GM21619 (cell line): ENCODE data around the gene CCDC127.
"Not testable (repeated sequence)": the region's sequence is repeated elsewhere in the genome, so short reads cannot be mapped to it uniquely, and the experiment has no call there.

Experiments used
- ATAC-seq: cut with Tn5 transposase; IDR thresholded peaks from one replicate; pipeline ENCODE4 v1.9.1; 2021; ENCODE audit not compliant: unreplicated experiment

Gene CCDC127

DNA sequence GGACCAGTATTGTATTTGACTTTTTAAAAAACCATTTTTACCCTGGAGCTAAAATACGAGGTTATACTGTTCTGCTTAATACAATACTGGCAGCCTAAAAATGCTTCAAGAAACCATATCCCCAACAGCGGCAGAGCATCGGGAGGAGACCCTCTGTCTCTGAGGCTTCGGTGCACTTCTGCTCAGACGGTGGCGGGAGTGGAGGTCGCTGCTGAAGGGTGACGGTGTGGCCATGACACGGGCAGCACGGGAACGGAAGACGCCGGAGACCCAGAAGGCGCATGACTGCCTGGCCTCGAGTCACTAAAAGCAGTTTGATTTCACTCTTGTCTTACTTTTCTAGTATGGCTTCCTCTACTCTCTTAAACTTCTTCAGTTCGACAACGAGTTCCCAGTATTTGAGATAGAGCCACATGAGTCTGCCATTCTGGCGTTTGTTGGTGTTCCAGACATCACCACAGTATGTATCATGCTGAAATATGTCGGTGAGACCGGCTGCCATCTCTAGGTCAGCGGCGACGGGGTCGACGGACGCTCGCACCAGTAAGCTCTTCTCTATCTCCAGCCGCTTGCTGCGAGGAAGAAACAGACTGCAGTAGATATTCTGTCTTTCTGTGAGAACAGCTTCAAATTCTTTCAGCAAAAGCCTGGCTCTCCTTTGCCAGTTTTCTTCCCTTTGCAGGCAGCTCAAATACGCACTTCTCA is 12.8 kb downstream of the CCDC127 start:
- ATAC-seq = no peak

DNA sequence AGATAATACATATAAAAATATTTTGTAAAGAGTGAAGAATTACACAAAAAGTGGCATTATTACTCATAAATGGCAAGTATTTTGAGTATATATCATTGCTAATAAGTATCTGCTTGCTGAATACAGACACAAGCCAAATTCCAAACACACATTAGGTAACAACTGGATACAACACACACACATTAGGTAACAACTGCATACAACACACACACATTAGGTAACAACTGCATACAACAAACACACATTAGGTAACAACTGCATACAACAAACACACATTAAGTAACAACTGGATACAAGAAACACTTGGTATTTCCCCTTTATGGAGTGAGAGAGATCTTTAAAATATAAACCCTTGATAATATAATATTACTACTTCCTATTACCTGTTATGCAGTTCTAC is 13.5 kb downstream of the CCDC127 start:
- ATAC-seq = no peak

DNA sequence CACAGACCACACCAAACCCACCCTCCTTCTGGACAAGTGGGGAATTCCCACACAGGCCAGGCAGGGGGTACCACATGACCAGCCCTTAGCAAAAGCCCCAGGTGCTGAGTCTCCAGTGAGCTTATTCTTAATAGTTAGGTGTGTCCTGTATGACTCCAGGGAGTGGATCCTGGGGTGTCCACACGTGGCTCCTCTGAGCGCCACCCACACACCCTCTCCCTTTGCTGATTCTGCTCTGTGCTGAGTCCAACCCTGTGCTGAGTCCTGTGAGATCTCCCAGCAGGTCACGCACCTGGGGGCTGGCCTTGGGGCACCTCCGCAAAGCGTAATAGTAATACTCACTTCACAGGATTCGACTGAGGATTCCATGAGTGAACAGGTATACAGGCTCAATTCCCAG is 14.0 kb downstream of the CCDC127 start:
- no peak for ATAC-seq

DNA sequence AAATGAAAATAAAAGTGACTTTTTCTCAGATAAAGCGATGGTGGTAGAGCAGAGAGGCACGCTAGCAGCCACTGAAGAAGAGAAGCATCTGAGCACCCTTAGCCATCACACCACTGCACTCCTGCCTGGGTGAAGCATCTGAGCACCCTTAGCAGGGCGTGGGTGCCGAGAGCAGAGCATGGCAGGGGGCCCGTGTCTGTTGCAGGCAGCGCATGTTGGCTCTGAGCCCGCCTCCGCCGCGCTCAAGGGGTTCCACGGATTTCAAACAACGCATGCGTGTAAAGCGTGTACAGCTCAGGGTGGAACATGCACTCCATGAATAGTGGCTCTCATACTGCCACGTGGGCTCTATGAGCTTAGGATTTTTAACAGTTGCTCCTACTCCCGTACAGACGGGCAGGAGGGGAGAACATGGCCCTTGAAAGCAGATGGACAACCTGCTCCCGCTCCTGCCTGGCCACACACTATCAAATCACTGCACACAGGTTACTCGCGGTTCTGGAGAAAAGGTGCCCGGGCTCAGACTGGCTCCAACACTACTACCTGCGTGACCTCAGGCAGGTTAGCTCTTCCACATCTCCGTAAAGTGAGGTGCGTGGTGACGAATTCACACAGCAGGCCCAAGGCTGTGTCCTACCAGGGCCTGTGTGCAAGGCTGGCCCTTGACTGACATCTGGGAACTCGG is 14.6 kb downstream of the CCDC127 start:
- no peak for ATAC-seq

DNA sequence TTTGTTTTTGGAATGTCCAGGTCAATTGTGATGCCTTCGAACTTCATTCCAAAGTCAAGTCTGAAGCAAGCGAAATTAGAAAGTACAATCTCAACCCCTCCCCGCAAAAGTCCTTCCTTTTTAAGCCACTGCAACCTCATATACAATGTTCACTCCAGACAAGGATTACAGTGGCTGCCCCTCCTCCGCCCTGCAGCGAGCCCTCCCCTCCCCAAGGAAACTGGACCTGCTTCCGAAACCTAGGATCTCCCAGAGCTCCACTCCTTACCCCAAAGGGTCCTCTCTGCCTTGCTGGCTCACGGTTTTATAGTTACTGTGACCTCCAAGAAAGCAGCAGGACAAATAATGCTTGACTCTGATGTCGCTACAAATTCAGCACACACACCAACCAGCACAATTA is 16.3 kb downstream of the CCDC127 start:
- ATAC-seq = no peak

DNA sequence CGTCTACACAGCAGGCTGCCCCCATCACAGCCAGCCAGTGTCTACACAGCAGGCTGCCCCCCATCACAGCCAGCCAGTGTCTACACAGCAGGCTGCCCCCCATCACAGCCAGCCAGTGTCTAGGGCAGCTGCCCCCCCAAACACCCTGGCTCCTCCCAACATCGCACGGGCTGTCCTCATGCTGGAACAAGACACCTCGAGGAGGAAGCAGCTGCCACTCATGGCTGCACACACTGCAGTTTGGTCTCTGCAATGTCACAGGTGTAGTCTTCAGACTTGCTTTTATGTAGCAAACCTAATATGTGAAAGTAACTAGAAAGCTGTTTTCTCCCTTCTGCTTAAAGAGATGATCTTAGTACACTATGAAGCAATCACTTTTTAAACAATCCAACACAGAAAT is 17.0 kb downstream of the CCDC127 start:
- no peak for ATAC-seq

DNA sequence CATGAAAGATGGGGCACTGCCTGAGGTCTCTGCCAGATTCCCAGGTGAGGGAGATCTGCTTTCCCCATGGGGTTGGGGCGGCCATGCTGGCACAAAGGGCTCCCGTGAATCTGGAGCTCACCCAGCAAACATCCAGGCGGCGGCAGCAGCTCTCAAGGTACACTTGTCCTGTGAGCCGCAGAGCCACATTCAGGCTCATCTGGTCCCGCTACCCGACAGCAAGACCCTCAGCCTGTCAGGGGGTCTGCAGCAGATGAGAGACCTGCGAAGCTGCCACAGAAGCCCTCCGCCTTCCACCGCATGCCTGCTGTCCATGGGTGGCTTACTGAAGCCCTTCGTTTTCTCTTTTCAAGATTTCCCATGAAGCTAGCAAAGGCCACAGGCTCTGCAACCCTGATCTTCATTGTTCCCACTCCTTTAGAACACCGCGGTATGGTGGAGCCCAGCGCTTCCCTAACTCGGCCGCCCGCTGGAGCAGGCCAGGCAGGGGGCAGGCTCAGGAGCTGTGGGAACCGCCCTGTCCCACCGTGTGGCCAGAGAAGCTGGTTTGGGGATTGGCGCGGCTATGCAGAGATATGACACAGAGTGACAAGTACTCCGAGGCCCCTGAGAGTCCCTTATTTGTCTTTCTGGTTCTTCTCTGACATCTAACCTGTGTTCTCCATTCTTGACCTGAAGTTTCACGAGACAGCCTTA is 17.9 kb downstream of the CCDC127 start:
- ATAC-seq = no peak

DNA sequence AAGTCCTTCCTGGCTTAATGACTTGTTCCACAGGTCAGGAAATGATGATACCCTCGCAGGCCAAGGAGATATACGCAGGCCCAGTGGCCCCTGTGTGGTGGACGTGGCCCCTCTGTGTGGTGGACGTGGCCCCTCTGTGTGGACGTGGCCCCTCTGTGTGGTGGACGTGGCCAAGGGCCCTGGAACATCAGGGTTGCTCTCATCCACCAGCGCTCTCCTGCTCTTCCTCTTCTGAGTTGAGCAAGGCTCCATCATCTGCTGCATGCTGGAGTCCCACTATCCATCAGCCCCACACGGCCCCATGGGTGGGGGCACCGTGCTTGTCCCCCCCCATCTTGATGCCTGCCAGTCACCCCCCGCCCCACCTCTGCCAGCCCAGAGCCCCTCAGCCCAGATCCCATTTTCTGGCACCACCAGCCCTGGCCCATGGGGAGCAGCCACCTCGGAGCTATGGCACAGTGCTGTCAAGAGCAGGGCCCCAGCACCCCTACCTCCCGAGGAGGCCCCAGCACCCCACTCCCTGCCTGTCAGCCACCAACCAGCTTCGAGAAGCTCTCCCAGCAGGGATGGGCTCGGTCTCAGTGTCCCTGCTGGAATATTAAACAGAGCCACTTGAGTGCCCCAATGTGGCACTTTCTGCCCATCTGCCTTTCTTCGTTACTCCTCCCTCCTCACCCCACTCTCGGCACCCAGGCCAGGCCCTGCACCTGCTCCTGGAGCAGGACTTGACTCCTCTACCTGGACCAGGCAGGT is 18.6 kb downstream of the CCDC127 start:
- no peak for ATAC-seq

DNA sequence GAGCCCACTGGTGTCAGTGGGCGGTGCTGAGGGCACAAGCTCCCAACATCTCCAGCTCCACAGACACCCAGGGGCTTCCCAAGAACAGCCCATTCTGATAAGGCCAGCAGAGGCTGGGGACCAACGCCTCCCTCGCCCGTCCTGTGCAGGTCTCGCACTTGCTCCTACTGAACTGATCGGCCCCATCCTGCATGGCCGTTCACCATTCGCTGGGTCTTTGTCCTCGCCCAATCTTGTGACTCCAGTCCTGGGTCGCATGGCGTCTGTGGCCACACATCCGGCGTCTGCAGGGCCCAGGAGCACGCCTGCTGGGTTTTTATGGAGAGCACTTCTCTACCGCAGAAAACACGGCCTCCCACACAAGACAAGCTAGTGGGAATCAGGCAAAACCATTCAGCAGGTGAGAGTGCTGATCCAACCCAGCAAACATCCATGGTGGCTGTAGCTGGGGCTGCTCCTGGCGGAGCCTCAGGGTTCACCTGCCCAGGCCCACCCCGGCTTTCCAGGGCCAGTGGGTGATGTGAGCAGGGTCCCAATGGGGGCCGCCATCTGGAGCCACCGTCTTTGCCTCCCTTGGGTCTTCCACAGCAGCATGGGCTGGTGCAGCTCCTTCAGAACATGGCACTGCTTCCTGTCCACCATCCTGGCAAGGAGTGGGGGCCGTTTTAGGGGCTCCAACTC is 19.3 kb downstream of the CCDC127 start:
- no peak for ATAC-seq

DNA sequence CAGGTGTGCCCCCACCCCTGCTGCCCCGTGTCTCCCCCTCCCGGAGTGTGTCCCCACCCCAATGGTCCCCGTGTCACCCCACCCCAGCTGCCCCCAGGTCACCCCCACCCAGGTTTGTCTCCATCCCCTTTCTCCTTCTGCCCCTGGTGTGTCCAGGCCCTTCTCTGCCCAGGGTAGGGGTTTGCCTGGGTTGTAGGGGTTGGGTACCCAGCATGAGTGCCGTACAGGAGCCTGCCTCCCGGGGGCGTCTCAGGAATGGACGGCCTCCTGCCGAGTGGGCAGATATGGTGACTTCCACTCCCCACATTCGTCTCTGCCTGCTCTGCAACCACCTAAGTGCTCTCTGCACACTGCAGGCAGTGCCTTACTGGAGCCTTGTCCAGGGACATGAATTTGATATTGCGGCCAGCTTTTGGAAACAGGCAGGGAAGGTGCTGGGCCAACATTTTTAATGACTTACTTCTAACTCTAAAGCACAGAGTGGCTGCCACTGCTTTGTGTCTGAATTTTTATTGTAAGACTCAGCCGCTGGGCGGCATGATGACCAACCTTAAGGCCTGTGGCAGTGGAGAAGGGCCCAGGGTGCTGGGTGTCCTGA is 20.0 kb downstream of the CCDC127 start:
- ATAC-seq = no peak

DNA sequence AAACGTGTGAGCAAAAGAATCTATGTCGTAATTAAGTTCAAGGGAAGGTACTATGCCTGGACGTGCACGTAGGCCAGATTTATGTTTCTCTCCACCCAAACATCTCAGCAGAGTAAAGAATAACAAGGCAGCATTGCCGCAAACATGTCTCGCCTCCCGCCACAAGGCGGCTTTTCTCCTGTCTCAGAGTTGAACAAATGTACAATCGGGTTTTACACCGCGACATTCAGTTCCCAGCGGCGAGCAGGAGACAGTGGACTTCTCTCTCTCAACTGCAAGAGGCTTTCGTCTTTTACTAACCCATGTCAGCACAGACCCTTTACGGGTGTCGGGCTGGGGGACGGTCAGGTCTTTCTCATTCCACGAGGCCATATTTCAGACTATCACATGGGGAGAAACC is 20.9 kb downstream of the CCDC127 start:
- ATAC-seq = not testable (repeated sequence)

DNA sequence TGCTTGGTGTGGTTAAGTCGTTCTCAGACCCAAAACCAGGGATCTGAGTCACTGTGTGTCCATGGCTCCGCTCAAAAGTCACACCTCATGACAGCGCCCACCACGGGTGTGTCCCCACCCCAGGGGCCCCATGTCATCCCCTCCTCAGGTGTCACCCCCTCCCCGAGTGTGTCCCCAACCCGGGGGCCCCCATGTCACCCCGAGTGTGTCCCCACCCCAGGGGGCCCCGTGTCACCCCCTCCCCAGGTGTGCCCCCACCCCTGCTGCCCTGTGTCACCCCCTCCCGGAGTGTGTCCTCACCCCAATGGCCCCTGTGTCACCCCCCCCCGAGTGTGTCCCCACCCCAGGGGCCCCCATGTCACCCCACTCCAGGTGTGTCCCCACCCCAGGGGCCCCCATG is 21.6 kb downstream of the CCDC127 start:
- ATAC-seq = no peak

DNA sequence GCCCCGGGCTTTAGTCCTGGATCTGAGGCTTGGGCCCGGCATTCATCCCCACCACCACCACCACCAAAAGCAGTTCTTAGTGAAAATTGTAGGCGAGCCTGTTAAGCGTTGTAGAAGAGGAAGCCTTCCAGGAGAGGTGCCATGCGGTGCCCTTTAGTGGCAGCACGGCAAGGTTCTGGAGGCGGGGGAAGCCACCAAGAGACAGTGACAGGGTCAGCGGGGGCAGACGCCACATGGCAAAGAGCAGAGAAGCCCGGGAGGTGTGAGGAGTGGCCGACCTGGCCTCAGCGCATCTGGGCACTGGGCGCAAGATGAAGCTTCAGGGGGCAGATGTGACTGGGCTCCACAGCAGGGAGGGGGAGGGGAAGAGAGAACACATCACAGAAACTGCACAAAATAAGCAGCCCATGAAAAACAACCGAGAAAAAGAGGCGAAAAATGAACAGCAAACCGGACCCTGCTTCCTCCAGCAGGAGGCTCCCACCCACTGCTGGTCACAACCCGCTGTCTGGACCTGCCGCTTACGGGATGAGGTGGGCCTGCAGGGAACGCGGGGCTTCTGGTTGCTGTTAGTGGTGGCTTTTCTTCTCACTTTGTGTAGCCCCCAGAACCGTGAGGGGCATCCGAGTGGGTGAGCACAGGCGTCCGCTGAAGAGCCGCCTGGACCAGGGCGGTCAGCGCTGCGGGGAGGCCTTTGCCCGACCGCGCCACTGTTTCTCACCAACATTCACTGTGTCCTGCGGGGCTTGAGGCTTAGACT is 22.4 kb downstream of the CCDC127 start:
- ATAC-seq = no peak

DNA sequence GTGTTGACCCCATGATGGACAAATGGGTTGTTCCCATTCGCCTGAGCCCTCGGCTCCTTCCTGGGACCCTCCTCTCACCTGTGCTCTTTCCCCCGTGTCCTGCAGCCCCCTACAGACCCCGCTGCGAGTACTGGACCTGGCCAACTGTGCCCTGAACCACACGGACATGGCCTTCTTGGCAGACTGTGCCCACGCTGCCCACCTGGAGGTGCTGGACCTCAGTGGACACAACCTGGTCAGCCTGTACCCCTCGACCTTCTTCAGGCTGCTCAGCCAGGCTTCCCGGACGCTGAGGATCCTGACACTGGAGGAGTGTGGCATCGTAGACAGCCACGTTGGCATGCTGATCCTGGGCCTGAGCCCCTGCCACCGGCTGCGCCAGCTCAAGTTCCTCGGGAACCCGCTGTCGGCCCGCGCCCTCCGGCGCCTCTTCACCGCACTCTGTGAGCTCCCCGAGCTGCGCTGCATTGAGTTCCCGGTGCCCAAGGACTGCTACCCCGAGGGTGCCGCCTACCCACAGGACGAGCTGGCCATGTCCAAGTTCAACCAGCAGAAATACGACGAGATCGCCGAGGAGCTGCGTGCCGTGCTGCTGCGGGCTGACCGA is 23.2 kb downstream of the CCDC127 start:
- ATAC-seq = no peak

DNA sequence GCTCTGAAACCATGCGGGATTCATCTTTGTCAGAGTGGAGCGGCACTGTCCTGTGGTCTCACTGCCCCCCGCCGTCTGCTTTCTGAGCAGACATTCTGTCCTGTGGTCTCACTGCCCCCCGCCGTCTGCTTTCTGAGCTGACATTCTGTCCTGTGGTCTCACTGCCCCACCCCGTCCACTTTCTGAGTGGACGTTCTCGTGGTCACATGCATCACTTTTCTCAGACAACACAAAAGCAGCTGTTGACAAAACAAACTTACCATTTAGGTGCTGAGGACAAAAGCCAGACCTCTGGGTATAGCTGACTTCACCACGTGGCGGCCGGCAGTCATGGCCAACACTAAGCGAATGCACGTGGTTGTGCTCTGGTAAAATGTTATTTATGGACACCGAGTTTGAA is 23.9 kb downstream of the CCDC127 start:
- no peak for ATAC-seq

DNA sequence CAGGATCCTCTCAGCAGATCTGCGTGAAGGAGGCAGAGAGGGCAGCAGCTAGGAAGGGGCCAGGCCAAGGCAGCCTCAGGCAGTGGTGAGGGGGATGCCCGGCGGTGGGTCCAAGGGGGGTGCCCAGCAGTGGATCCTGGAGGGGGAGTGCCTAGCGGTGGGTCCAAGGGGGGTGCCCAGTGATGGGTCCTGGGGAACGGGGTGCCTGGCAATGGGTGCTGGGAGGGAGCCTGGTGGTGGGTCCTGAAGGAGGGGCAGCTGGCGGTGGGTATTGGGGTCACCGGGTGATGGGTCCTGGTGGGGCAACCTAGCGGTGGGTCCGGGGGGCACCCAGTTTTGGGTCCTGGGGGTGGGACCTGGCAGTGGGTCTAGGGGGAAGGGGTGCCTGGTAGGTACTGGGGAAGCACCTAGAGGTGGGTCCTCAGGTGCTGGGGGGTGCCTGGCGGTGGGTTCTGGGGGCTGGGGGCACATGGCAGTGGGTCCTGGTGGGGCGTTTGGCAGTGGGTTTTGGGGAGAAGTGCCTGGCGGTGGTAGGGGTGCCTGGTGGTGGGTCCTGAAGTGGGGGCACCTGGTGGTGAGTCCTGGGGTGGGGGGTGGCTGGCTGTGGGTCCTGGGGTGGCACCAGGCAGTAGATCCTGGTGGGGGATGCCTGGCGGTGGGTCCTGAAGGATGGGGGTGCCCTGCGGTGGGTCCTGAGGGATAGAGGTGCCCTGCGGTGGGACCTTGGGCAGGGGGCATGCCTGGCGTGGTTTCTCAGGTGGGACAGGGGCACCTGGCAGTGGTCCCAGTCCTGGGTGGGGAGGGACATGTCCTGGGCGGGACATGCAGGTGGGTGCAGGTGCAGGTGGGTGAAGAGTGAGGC is 24.8 kb downstream of the CCDC127 start:
- no peak for ATAC-seq

DNA sequence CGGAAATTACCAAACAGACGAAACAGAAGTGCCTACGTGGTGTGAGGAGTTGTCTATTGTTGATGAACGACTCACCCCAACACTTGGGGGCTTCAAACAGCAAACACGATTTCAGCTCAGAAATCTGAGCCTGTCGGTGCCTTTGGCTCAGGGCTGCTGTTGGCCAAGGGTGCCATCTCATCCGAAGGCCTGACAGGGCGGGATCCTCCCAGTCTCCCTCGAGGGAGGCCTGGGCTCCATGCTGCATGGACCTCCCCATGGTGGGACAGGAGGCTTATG is 25.3 kb downstream of the CCDC127 start:
- no peak for ATAC-seq

DNA sequence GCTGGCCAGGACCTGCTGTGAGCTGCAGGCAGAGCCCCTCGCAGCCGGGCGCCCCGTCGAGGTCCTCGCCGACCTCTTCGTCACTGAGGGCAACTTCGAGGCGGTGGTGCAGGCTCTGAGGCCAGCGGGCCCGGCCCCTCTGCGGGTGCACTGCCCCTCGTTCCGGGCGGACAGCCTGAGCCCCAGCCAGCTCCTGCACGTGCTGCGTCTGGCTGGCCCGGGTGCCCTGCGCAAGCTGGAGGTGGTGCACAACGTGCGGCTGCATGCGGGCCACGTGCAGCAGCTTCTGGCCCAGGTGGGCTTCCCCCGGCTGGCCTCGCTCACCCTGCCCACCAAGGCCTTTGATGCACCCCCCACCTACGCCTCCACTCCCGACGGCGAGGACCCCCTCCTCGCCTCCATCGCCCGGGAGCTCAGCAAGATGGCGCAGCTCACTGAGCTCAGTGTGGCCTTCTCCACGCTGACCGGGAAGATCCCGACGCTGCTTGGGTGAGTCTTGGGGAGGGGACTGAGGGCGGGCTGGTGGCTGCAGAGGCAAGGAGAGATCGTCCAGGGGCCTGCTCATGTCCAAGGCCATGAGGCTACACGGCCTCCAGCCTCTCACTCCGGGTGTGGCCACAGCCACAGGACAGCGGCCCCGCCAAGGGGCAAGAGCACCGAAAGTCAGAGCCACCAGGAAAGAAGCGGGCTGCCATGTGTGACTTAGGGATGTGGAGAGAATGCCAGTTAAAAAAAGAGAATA is 25.8 kb downstream of the CCDC127 start:
- no peak for ATAC-seq
